ENCODE results near the gene FOXP1.

FOXP1 gene

DNA sequence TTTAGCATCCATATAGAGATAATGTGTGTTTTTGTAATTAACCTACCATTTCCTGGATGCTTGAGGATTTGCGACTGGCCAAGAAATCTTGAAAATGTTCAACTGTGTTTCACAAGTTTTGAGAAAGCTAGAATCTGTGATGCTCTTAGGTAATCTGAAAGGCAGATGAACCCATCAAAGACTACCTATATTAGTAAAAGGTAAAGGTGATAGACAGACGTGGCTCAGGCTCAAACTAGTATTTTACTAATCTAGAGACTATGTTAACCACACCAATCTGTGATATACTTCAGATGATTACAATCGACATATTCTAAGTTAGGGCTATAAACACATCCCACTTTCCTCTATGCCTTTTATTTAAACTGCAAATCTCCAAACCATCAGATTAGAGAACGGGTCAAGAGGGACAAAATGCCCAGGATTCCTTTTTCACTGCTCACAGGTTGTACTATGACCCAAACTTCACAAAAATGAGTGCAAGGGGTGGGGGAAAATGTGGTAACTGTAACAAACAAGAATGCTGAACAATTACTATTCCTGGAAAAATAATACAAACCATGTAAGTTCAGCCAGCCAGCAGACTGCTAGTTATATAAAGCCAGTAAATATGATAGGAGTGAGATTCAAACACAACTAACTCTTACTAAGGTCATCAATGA, 295.1 kb downstream of the FOXP1 start:
- DNase-seq: no peak

DNA sequence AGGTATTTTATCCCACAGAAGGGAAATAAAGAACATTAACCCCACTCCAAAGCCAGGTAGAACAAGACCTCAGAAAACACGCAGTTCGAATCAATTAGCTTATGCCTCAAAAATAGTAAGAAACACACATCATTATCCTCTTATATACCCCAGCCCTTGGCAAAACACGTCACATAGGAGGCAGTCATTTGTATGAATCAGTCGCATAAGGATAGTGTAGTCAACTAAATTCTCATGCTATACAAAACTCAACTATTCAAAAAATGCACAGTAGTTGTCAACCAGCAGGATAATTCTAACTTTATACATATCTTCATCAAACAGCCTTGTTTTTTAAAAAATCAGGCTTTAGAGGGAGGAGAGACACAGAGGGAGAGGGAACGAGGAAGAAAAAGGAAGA, 298.4 kb downstream of the FOXP1 start:
- no peak for DNase-seq

DNA sequence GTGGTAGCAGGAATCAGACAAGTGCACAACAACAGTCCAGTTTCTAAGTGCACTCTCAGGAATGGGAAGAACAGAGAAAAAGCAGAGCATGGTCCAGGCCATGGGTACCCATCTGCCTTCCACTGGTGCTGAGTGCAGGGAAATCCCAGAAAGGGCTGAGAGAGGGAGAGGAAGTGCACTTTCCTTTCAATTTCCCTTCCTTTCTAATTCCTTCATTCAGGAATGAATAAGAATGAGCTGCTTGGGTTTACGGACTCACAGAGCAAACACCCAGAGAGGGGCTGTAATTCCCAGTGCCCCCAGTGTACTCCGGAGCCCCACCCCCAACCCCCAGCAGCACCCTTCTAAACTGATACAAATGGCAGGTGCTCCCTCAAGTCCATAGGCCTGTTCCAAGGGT, 300.6 kb downstream of the FOXP1 start:
- no peak for DNase-seq

DNA sequence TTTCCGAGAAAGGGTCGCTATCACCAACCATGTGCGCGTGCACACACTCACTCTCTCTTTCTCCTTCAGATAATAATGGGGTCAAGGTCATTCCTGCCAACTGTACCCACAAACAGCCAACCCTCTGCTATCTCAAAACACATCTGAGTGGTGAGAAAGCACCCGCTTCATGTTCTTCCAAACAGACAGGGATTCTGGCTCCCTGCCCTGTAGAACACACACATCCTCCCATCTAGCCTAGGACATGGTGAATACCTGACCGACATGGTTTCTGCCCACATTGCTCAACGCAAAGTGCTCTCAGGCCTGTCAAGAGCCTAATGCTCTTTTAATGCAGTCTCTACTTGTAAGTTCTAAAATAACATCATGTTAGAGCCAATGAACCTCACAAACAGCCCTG, 302.2 kb downstream of the FOXP1 start:
- no peak for DNase-seq

DNA sequence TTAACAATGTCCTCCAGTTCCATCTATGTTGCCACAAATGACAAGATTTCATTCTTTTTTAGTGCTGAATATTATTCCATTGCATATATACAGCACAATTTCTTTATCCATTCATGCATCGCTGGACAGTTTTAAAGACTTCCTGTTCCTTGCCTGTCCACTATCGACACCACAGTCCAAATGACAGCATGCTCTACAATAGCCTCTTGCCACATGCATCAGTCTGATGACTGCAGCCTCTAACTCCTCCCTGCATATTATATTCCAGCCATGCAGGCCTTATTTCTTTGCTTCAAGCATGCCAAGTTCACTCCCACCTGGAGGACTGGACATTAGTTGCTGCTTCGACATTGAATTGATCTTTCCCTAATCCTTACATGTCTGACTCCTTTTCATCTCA, 306.2 kb downstream of the FOXP1 start:
- no peak for DNase-seq

DNA sequence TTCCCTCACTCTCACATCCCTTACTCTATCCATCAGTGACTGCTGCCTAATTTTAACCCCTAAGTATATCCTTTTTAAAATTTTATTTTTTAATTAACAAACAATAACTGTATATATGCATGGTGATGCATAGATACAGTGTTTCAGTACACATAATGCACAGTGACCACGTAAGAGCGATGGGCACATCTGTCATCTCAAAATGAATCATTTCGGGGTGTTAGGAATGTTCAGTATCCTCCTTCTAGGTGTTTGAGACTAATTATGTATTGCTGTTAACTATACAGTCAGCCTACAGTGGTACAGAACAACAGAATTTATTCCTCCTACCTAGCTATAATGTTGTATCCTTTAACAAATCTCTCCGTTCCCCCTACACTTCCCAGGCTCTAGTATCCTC, 307.0 kb downstream of the FOXP1 start:
- no peak for DNase-seq

DNA sequence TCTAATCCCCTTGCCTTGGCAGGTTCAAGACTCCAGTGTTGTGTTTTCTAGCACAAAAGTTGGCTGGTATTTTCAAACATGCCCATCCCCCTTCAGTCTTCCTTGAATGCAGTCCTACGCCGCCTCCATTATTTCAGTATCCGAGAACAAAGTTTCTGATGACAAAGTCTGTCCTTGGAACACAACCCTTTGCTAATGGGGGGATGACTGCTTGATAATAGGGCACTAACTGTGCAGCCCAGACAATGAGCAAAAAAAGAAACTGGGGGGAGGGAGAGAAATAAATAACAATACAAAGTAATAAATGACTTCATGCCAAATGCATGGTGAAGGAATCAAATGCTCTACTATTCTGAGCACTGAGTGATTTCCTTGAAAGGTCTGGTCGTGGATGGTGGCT, 310.1 kb downstream of the FOXP1 start:
- no peak for DNase-seq

DNA sequence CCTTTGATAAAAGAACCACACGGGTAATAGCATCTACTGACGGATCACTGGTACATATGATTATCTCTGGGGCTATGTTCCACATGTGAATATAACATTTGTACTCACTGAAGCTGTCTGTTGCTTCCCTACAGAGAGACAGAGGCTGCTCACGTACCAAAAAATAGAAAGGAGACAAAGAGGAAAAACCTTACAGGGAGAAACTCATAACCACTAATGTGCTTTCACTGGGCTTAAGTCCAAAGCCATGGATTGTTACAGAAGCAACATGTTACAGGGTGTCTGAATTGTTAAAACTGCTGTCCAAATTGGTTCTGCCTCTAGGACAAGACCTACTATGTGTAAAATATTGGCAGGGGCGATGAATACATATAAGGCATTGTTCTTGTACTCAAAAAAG, 311.9 kb downstream of the FOXP1 start:
- no peak for DNase-seq

DNA sequence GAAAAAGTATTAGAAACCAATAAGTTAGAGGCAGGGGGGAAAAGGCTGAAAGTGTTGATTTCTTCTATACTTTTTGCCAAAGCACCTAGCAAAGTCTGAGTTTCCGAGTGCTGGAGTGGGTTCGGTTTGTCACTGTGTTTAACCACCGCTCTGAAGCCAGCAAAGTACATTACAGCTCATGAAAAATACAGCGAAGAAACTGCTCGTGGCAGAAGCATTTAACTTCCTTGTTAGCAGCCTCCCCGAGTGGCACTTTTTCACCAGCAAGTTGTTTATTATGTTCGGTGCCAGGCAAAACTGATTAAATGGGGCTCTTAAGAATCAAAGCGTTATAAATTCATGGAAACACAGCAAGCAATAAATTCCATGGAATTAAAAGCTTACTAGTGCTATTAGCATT, 313.6 kb downstream of the FOXP1 start:
- no peak for DNase-seq

DNA sequence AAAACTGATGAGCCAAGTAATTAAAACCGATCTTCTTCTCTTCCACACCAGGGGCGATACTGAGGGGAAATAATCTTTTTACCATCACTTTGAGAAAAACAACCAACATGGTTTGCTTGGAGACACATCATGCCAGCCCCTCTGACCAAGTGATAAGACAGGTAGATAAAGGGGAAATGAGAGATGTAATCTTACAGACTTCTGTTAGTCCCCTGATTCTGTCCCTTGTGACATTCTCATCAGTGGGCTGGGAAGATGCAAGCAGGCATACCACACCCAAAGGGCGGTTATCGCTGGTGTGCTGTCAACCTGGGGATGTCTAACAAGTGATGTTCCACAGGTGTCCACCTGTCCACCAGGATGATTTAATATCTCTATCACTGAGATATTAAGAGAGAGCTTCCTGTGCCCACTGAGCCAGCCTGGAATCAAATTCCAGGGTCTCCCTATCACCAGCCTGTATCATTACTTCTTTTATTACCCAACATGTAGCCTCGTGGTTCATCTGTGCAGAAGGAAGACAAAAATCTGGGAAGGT, 315.0 kb downstream of the FOXP1 start:
- no peak for DNase-seq

DNA sequence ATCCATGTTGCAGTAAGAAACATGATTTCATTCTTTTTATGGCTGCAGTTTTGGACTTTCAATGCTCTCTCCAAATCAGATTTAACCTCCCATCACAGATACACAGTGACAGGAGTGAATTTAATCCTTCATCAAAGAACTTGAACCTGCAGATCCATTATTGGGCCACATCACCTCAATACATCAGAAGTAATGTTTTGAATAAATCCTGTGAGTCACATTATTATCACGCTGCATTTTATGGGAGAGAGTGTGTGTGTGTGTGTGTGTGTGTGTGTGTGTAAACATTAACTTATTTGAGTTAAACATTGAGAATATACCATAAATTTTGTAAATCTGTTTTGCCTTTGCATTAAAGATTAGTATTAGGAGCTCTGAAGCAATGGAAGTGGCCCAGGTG, 316.7 kb downstream of the FOXP1 start:
- no peak for DNase-seq

DNA sequence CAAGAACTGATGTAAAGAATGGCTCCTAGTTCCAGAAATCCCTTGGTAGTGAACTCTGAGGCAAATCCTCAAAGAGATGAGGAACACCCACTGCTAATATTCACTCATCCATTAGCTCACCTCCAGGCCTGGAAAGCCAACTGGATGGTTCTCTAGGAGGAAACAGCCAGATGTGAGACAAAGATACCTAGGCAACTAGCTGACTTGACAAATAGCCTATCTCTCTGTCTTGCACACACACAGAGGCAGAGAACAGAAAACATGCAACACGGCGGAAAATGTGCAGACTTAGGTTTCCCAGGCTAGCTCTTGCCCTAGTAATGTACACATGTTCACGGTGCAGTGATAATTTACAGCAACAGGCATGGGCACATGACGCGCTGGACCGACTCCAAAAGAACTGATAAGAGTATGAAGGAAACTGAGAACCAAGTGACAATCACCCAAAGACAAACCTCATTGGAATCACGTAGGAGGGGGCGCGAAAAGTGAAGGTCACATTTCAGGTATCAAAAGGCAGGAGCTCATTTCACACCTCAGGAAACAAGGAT, 318.1 kb downstream of the FOXP1 start:
- no peak for DNase-seq

DNA sequence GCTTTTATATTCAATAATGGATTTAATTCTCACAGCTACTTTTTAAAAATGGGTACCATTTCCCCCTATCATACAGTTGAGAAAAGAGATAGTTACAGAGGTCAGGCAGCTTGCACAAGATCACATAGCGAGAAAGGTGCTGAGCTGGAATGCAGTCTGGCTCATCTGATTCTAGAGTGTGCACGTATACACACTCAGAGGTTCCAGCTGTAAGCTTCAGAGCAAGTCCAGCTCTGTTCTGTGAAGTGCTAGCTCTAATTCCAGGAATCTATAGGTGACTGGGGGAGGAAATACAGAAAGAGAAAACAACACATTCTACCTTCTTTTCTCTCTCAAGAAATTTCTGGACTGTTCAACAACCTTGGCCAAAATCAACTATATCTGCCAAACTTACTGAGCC, 318.7 kb downstream of the FOXP1 start:
- no peak for DNase-seq

DNA sequence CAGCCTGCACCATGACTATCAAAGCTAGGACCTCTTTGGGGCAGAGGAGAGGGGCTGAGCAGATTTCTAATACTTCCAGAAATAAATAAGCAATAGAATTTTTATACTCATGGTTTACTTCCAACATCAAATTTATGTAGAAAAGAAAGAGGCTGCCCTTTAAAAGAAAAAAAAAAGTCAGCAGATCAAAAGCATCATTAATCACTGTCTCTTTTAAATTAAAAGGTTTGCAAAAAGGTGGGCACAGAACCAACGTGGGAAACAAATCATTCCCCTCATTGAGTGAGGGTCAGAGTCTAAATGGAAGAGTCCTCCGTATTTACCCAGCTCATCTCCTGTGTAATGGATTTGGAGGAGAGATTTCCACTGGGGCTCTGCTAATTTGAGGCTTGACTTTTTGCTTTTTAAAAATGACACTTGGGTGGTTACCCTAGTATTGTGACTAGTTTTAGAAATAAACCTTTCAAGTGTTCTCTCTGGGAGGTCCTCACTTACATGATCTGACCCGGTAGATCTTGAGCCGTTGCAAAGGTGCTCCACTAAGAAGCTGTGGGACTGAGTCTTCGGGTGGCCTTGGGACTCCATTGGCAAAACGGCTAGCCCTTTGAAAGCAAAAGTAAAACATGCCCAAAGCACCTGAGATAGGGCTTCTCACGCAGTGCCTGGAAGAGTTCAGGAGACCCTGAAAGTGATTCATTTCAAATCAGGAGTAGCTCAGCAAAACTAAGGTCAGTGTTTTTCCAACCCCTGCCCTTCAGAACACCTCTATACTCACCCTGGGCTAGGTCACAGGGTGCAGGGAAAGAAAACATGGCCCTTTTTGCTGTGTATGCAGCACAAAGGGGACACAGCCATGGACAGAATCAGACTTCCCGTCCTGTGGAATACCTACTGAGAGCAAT, 320.9 kb downstream of the FOXP1 start:
- no peak for DNase-seq

DNA sequence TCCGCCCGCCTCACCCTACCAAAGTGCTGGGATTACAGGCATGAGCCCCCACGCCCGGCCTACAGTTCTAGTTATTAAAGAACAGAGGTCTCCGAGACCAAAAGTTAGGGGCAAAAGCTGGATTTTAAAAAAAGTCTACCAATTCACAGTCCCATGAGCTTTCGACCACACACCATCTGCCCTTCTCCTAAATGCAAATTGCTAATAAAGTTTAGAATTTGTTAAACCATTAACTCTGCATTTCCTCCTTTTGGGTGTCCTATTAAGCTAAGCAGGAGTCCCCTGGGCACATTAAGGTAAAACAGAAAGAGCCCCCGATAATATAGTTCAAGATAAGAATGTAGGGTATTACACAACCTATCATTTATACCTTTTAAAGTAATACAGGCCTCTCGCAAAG, 322.7 kb downstream of the FOXP1 start:
- no peak for DNase-seq

DNA sequence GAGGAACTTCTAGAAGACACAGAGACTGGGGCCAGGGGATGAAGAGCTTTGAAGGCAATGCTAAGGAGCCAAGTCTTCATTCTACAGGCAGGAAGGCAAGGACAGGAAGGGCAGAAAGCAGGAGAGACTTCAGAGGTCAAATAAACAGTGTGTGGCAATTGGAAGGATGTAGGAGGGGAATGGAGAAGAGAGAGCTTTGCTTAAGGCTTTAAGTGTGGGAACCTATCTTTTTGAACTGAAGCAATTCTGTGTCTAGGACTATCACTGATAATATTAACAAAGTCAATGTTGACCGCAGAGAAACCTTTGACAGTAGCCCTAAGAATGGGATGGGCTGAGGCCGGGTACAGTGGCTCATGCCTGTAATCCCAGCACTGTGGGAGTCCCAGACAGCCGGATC, 325.0 kb downstream of the FOXP1 start:
- no peak for DNase-seq

DNA sequence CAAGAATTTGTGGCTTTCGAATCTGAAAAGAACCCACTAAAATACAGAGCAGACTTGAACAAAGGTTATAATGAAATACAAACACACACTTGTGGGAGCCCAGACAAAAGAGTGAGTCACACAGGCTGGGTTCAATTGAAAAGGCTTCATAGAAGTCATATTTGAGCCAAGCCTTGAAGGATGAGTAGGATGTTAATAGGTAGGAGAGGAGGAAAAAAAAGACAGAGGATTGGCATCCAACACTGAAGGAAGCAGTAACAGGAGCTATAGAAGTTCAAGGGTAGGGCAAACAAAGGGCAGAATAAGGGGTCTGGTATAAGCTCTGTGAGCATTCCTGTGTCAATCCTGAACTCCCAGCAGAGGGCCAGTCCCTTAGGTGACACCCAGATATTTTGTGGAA, 325.4 kb downstream of the FOXP1 start:
- no peak for DNase-seq

DNA sequence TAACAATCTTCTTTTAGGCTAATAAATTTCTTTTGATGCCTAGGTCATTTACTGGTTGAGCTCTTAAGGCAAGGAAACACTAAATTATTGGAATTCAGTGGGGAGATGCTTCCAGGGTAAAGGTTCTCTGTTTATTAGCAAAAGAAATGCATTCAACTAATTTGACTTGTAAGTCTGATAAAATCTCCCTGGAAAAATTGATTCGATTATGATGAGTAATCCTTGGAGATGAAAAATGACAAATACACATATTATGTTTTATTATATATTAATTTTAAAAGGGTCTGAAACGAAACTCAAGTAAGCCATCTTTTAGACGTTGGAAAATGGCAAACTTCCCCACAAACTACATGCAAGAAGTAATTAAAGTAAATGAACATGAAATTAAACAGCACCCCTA, 328.0 kb downstream of the FOXP1 start:
- DNase-seq: no peak

DNA sequence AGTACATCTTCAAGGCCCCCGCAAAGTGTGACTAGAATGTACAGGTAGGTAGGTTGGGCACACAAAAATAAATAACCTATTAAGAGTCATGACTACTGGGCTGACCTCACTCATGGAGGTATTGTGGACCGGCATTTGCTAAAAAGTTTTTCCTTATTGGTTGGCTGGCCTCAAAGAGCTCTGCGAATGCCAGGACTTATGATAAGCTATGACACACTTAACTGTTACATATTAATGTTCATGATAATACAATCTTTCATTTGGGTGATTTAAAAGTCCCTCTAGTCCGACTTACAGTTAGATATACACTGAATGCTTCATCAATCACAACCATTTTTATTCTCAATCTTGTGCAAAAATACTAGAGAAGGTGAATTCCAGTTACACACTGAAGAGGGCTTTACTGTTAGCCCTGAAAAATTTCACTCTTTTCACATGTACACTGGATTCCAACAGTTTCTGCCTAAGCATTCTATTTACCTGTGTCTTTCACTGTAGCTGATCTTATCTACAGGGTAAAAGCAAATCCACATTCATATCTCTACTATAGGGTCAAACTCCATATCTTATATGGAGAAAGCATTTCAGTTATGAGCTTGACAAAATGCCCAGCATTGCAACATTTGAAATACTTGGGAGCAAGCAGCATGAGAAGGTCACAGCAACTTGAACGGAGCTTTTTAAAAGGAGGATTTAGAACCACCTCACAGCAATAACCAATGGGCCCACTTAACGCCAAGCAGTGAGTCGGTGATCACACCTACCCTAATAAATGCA, 329.1 kb downstream of the FOXP1 start:
- no peak for DNase-seq

DNA sequence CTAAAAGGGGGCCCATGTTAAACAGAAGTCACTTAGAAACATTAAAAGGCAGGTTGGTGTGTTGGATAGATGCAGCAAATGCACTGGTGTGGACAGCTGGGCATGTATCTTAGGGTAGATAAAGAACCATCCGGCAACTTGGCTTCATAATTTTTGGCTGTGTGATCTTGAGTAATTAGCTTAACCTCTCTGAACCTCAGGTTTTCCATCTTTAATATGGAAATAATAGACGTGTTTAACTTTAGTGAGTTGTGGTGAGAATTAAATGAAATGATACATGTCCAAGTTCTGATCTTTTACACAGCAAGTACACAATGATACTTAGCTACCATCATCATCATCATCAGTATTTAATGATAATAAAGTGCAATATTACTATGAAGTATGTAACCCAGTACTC, 330.4 kb downstream of the FOXP1 start:
- DNase-seq: no peak

DNA sequence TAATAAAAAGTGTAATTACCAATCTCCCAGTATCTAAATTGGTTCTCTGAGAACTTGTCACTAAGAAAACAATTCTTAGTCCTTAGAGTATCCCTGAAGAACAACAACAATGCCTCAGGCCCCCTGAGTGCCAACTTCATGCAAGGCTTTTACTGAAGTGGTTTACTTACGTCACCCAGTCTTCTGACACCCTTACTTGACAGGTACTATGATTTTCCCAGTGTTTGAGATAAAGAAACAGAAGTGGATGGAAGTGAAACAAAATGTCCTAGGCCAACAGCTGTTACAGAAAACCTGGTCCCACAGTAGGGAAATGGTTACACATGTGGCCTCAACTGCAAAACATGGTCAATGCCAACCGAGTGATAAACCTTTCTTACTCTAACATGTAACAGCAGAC, 331.1 kb downstream of the FOXP1 start:
- no peak for DNase-seq

DNA sequence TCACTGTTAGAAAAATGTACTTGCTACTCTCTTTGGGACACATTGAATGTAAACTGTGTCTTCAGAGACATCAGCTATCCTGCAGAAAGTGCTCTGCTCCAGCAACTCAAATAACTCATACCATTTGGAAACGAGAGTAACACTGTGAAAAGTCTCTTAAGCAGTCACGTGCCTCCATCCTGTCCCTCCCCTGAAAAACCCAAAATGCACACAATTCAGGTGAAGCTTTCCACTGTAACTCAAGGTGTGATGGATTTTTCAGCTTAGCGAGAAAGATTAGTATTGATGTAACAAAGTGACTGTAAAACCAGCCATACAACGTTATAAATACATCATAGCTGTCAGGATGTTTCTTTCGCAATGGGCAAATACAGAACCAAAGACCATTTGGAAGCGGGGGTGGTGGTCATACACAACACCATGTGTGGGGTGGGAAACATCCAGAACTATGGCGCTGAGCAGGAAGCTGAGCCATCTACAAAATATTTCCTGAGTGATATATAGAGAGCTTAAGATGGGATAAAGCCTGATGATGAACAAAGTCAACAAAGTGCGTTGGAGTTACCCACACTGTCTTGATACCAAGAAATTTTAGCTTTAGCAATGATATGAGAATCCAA, 332.3 kb downstream of the FOXP1 start:
- no peak for DNase-seq

DNA sequence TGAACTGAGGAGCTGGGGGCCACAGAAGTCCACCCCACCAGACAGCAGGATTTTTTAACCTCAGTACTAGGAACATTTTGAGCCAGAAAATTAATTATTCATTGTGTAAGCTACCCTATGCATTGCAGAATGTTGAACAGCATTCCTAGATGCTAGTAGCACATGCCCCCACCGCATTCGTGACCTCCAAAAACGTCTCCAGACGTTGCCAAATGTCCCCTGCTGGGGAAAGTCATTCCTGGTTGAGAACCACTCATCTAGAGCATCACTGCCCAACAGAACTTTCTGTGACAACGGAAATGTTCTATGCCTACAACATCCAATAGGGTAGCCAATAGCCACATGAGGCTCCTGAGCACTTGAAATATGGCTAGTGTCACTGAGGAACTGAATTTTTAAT, 333.5 kb downstream of the FOXP1 start:
- DNase-seq: no peak
